Right lobe of liver (tissue), 6 donors: Measurements from ENCODE around the gene EHHADH. TPM values are rescaled to one million over a fixed set of nuclear protein-coding genes. Genes with fewer than 3 reads are reported as not detected.
A peak's percentile ranks its signal among the peaks of the same experiment; 100 is the strongest.

ENCODE experiments used
- ATAC-seq, 4 donors: fragments of 200-7000 bp; cut with Tn5 transposase; one replicate each; pipeline ENCODE4 v1.9.1; 2020; ENCODE audit warnings: mild to moderate bottlenecking in 4 of 4, moderate library complexity in 4 of 4
- DNase-seq, 3 donors: peaks; one replicate each; pipeline ENCODE4 v3.0.0-alpha.2; 2020
- H3K27ac ChIP-seq, 3 donors: fragments of 200-600 bp; one replicate each; pipeline ENCODE4 v1.8.0; 2022
- H3K27me3 ChIP-seq, 2 donors: fragments of 200-600 bp; one replicate each; pipeline ENCODE4 v1.8.0; 2022
- H3K36me3 ChIP-seq, 4 donors: fragments of 200-600 bp; sonication (generic) in 1 of 4; one replicate each; pipeline versions ENCODE4 v1.5.1 to v1.8.0; 2017 to 2022; ENCODE audit warnings: control low read depth in 1 of 4
- H3K4me1 ChIP-seq, 4 donors: fragments of 200-600 bp; sonication (generic) in 1 of 4; one replicate each; pipeline versions ENCODE4 v1.5.1 to v1.8.0; 2017 to 2022; ENCODE audit warnings: control low read depth in 1 of 4
- H3K4me3 ChIP-seq, 3 donors: fragments of 200-600 bp; one replicate each; pipeline ENCODE4 v1.8.0; 2022
- H3K9me3 ChIP-seq, 4 donors: fragments of 200-600 bp; sonication (generic) in 1 of 4; one replicate each; pipeline versions ENCODE4 v1.5.1 to v1.8.0; 2017 to 2022; ENCODE audit warnings: control low read depth in 1 of 4
- POLR2A ChIP-seq: fragments of 450-650 bp; IDR thresholded peaks from one replicate; pipeline ENCODE4 v1.6.1; 2017; ENCODE audit warnings: antibody characterized with exemption, mild to moderate bottlenecking
- WGBS: methylation state at CpG from one replicate; pipeline ENCODE4 v1.1.6; 2018; ENCODE audit warnings: low coverage, low lambda C conversion rate; ENCODE audit not compliant: insufficient coverage; ENCODE audit errors: missing lambda C conversion rate; 5-methylcytosine and 5-hydroxymethylcytosine counted together
- intact Hi-C, 2 donors: fragments of 100-400 bp; cut with DNase I; formaldehyde crosslinking; loops; one replicate each; pipeline versions ENCODE4 v1.11.2 to v1.14.1; 2022
- total RNA-seq, 6 experiments: library from RNA; depleted of rRNA in 2 of 6; stranded (reverse); fragments of >200 nt in 2 of 6; fragmentation: NEBNext Ultra II Directional in 3 of 6; extraction: Animal tissue kit (Norgen Biotek cat#: 25700) in 3 of 6; gene quantifications; one replicate each; pipeline versions ENCODE4 v1.1.0 to v1.2.4, GENCODE V29; 2016 to 2023
- TF ChIP-seq, protein P1 (sequence below), 4 donors: fragments of 200-600 bp in 3 of 4; fragments of 450-650 bp in 1 of 4; IDR thresholded peaks; one replicate each; pipeline versions ENCODE4 v1.5.1 to v1.8.0; 2016 to 2022; ENCODE audit warnings: antibody characterized with exemption in 4 of 4, mild to moderate bottlenecking in 2 of 4
- donor health status: DM: no; HTN: yes; CAD: no.
- donor health status: DM: no; HTN: no; CAD: no.
- donor health status: DM: no; HTN: no; CAD: no.
- donor health status: DM: no; HTN: yes; CAD: no.
- donor health status: DM: no; HTN: yes; CAD: no.

The EHHADH gene
- total RNA-seq, 6 experiments from 2014 or later = 138 to 322 (median 216) TPM

DNA sequence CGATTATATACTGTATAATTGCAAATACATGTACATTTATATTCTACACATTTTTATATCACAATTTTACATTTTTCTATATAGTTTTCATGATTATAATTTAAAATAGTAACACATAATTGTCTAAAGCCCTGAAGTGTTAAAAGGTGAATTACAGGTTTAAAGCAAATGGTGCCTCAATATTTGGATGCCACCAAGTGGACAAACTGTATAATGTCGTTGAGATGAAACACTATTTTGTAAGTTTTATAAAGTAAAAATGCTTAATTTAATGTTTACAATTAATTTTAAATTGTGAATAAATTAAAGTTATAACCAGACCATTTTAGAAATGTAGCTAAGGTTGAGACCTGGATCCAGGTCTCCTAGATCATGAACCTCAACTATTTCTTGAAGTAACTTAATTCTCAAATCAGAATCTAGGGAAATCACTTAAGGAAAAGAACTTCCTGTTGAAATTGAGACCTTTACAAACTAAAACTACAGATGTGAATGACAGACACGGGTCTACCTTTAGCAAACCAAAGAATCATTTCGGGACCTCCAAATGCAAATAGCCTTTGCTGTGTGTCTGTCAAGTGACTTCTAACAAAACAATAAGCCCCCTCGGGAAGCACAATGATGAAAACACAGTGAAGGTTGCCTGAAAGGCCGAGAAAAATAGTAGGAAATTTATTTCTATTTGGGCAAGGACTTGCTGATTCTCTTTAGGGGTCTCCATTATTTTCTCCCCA is 37.8 kb downstream of the EHHADH start:
- WGBS = 26% methylated on average over 6 of the region's 6 CpGs
- ATAC-seq = peak in 2 of 4 donors; percentile 44 to 59

DNA sequence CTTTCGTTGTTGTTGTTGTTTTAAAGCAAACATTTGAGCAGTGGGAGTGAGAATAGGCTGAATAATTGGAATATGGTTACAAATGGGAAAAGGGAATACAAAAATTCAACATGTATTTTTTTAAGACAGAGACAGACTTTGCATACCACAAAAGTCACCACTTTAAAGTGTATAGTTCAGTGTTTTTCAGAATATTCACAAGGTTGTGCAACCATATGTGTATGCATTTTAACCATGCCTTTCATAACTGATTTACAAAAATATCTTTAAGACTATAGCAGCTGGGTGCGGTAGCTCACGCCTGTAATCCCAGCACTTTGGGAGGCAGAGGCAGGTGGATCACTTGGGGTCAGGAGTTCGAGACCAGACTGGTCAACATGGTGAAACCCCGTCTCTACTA is 41.3 kb downstream of the EHHADH start:
- Histone ChIP-seq H3K27ac (no peak overlapping the region), H3K27me3 (no peaks in the 10 kb centered on the region), H3K4me1 (peaks cover 0 to 7% (median 0%) of the 10 kb centered on the region in 4 donors), H3K36me3 (peaks cover 0 to 23% (median 6%) of the 10 kb centered on the region in 4 donors), H3K4me3 (no peak overlapping the region), H3K9me3 (no peaks in the 10 kb centered on the region)
- no peak for TF ChIP-seq POLR2A
- TF ChIP-seq, protein P1, sequence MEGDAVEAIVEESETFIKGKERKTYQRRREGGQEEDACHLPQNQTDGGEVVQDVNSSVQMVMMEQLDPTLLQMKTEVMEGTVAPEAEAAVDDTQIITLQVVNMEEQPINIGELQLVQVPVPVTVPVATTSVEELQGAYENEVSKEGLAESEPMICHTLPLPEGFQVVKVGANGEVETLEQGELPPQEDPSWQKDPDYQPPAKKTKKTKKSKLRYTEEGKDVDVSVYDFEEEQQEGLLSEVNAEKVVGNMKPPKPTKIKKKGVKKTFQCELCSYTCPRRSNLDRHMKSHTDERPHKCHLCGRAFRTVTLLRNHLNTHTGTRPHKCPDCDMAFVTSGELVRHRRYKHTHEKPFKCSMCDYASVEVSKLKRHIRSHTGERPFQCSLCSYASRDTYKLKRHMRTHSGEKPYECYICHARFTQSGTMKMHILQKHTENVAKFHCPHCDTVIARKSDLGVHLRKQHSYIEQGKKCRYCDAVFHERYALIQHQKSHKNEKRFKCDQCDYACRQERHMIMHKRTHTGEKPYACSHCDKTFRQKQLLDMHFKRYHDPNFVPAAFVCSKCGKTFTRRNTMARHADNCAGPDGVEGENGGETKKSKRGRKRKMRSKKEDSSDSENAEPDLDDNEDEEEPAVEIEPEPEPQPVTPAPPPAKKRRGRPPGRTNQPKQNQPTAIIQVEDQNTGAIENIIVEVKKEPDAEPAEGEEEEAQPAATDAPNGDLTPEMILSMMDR (IDR thresholded peaks at IDR 0.05) = no peak
- DNase-seq (no peak), ATAC-seq (no peak)
- intact Hi-C loops = no loop called here
- 84% methylated on average over 4 of the region's 5 CpGs for WGBS

More for the DNA sequence above, 37.8 kb downstream of the EHHADH start:
- intact Hi-C loops = no loop called here
- peaks cover 0 to 7% (median 0%) of the 10 kb centered on the region in 4 donors for H3K4me1 ChIP-seq
- peak overlapping the region in 1 of 3 donors; percentile 6 for H3K4me3 ChIP-seq
- peaks cover 0 to 38% (median 15%) of the 10 kb centered on the region in 4 donors for H3K36me3 ChIP-seq
- no peaks in the 10 kb centered on the region for H3K27me3 ChIP-seq
- no peak for DNase-seq
- peak overlapping the region in 1 of 3 donors; percentile 24 for H3K27ac ChIP-seq
- no peaks in the 10 kb centered on the region for H3K9me3 ChIP-seq
- TF ChIP-seq POLR2A = no peak
- TF ChIP-seq, protein P1 (IDR thresholded peaks at IDR 0.05) = peak; percentile 41 to 62 (median 45)

DNA sequence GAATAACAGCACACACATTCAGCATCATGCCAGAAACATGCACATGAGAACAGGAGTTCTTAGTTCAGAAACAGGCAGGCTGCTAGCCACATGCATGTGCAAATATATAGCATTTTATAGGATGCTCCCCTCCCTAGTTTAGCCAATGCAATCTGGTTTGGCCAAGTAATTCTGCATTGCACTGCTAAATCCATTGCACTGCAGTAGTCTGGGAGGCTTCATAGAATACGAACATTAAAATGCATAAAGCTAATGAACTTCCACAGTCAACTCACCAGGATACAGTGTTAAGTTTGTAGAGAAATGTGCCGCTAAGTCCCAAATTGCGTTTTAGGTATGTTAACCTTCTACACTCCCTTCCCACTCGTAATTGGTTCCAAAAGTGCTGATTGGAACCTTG is 41.8 kb downstream of the EHHADH start:
- no peak for TF ChIP-seq POLR2A
- TF ChIP-seq, protein P1 (IDR thresholded peaks at IDR 0.05) = no peak
- DNase-seq (no peak), ATAC-seq (no peak)
- 92% methylated on average over 4 of the region's 4 CpGs for WGBS
- Histone ChIP-seq H3K4me3 (no peak overlapping the region), H3K36me3 (peaks cover 0 to 23% (median 6%) of the 10 kb centered on the region in 4 donors), H3K27me3 (no peaks in the 10 kb centered on the region), H3K27ac (no peak overlapping the region), H3K9me3 (no peaks in the 10 kb centered on the region), H3K4me1 (peaks cover 0 to 5% (median 0%) of the 10 kb centered on the region in 4 donors)
- intact Hi-C loops = no loop called here

DNA sequence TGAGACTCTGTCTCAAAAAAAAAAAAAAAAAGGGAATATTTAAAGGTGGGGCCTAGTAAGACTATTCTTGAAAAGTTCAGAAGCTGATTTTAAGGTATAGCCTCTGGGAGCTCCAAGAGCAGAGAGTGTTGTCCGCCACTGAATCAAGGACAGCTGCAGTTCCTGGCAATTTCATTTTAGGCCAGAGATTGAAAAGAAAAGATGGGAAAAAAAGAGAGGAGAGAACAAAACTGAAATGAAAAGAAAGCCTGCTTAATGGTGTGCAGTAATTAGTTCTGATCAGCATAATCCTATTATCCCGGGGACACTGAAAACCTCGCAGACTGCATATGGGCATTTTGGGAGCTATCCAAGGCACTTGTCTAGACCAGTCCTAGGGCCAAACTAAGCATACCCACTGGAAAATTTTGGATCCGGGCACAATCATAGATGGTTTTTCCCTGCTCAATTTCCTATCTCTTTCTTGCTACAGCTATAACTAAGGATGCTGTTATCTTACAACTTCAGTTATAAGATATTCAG is 43.2 kb downstream of the EHHADH start:
- 90% methylated on average over 4 of the region's 4 CpGs for WGBS

More for the DNA sequence above, 43.2 kb downstream of the EHHADH start:
- Histone ChIP-seq H3K27ac (no peak overlapping the region), H3K27me3 (no peaks in the 10 kb centered on the region), H3K4me1 (no peaks in the 10 kb centered on the region), H3K36me3 (peaks cover 0 to 23% (median 6%) of the 10 kb centered on the region in 4 donors), H3K4me3 (no peak overlapping the region), H3K9me3 (no peaks in the 10 kb centered on the region)
- TF ChIP-seq, protein P1 (IDR thresholded peaks at IDR 0.05) = no peak
- no peak for TF ChIP-seq POLR2A
- ATAC-seq (no peak), DNase-seq (no peak)
- intact Hi-C loops = no loop called here
